Measurements from ENCODE around the gene TMEM82.

Gene TMEM82

DNA sequence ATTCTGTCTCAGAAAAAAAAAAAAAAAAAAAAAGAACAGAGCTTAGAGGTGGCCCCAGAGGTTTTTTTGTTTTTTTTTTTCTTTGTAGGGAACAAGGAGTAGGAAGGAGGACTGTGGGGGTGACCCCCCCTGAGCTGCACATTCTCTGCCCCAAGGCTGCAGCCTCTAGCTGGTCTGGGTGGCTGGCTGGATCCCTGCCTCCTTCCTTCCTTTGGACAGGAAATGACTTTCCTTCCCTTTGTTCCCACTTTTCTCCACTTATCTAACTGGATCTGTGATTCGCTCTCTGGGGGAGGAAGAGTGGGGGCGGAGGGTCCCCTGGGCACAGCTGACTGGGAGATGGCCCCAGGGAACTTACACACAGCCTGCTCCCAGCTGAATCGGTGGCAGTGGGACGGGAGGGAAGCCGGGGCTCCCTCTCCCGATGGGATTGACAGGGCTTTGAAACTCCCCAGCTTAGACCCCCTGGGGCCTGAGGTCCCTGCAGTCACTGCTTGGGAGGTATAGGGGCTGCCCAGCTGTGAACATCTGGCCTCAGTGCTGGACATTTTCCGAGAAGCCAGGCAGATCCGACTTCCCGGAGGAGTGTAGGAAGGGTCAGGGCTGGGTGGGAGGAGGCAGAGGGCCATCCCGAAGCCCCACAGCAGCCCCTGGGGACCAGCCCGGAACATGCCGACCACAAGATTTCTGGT, 18.4 kb downstream of the TMEM82 start:
- peaks cover 79% of the 10 kb centered on the region for H3K27me3 Mint-ChIP-seq

DNA sequence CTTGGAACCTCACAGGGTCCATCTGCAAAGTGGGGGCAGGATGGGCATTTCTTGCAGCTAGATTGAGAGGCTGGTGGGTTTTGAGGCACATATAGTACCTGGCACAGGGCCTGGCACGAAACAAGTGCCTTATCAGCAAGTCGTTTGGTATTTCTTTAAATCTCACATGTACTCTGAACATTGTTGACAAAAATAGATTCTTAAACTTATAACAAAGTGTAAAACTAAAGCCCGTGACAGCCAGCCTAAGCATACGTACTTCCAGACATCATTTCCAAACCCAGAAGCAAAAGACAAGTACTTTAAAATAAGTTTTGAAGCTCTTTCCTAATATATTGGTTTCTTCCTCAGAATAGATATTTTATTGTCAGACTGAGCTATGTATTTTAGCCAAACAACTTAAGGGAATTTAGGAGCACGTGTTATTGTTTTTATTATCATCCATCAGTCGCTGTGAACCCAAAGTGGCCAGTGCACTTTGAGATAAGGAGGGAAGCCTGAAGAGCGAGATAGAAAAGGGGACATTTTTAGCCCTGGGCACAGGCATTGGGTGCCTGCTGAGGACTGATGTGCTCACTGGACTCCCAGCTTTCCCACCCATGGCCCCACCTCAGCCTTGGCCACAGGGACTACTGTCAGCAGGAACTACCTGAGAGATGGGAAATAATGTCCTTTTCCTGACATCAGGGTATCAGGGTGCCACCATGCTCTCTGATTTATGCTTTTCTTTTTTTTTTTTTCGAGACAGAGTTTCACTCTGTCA, 19.2 kb downstream of the TMEM82 start:
- Mint-ChIP-seq H3K27me3 (peaks cover 76% of the 10 kb centered on the region), H3K27ac (no peak overlapping the region), H3K4me1 (peaks cover 11% of the 10 kb centered on the region), H3K4me3 (no peak overlapping the region), H3K36me3 (no peaks in the 10 kb centered on the region), H3K9me3 (no peaks in the 10 kb centered on the region)
- DNase-seq, result no peak
- CTCF ChIA-PET, result no interaction called here

More for the DNA sequence above, 18.4 kb downstream of the TMEM82 start:
- CTCF ChIA-PET, result interaction anchor here (1.4 kb wide), 1 partner anchor 13 kb away, joined by 3 read pairs; no protein-coding TSS in a partner anchor
- Mint-ChIP-seq H3K4me1 (peaks cover 17% of the 10 kb centered on the region), H3K36me3 (no peaks in the 10 kb centered on the region), H3K4me3 (no peak overlapping the region), H3K9me3 (no peaks in the 10 kb centered on the region), H3K27ac (no peak overlapping the region)
- no peak for DNase-seq

DNA sequence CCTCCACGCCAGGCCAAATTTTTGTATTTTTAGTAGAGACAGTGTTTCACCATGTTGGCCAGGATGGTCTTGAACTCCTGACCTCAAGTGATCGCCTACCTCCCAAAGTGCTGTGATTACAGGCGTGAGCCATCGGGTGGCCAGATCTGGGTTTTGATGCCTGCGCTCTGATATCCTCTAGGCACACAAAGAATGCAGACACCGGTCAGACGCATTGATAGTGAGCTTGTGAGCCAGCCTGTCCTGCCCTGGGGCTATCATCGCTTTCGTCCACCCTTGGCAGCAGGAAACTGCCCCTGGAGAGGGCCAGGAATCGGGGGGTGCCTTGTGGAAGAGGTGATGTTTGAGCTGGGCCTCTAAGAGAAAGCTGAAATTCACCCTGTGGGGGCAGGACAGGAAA, 20.2 kb downstream of the TMEM82 start:
- Mint-ChIP-seq H3K27ac (no peak overlapping the region), H3K4me1 (peaks cover 3% of the 10 kb centered on the region), H3K9me3 (no peaks in the 10 kb centered on the region), H3K4me3 (no peak overlapping the region), H3K27me3 (peaks cover 66% of the 10 kb centered on the region), H3K36me3 (no peaks in the 10 kb centered on the region)
- DNase-seq, result no peak
- CTCF ChIA-PET, result interaction anchor here (0.8 kb wide), 1 partner anchor 65 kb away, joined by 3 read pairs; no protein-coding TSS in a partner anchor

DNA sequence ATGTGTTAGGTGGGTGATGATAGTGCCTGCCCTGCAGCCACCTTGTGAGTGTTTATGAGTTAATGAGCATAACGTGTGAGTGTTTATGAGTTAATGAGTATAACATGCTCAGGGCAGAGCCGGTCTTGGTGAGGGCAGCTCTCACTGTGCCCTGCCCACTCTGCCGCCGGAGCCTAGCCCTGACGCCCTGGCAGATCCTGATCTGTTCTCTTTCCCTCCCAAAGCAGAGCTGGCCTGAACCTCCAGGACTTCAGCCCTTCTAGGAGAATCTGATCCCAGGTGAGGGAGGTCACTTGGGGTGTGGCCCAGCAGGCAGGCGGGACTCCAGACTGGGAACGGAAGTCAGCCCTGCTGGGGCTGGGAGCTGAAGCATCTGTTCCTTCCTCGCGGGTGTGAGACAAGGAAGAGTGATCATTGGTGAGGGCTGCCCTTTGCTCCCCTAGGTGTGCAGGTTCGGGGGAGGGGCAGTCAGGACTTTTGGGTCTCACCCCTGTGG, 22.0 kb downstream of the TMEM82 start:
- no peaks in the 10 kb centered on the region for H3K36me3 Mint-ChIP-seq
- no peak for DNase-seq
- H3K9me3 Mint-ChIP-seq, result no peaks in the 10 kb centered on the region
- peaks cover 53% of the 10 kb centered on the region for H3K27me3 Mint-ChIP-seq
- CTCF ChIA-PET, result interaction anchor here (0.5 kb wide), 1 partner anchor 519 kb away, joined by 5 read pairs; no protein-coding TSS in a partner anchor
- H3K27ac Mint-ChIP-seq, result peak overlapping the region; percentile 45
- H3K4me3 Mint-ChIP-seq, result no peak overlapping the region
- H3K4me1 Mint-ChIP-seq, result no peaks in the 10 kb centered on the region

DNA sequence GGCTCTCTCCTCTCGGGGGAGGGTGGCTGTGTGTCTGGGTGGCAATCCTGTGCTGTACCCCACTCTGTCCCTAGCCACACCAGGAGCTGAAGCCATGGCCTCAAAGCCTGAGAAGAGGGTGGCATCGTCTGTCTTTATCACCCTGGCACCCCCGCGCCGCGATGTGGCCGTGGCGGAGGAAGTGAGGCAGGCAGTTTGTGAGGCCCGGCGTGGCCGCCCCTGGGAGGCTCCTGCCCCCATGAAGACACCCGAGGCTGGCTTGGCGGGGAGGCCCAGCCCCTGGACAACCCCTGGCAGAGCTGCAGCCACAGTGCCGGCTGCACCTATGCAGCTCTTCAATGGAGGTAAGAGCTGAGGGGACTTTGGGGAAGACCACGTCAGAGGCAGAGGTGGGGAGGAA, 22.6 kb downstream of the TMEM82 start:
- Mint-ChIP-seq H3K27me3 (peaks cover 47% of the 10 kb centered on the region), H3K4me3 (no peak overlapping the region), H3K9me3 (no peaks in the 10 kb centered on the region), H3K27ac (no peak overlapping the region), H3K4me1 (no peaks in the 10 kb centered on the region), H3K36me3 (no peaks in the 10 kb centered on the region)
- CTCF ChIA-PET, result no interaction called here
- no peak for DNase-seq

DNA sequence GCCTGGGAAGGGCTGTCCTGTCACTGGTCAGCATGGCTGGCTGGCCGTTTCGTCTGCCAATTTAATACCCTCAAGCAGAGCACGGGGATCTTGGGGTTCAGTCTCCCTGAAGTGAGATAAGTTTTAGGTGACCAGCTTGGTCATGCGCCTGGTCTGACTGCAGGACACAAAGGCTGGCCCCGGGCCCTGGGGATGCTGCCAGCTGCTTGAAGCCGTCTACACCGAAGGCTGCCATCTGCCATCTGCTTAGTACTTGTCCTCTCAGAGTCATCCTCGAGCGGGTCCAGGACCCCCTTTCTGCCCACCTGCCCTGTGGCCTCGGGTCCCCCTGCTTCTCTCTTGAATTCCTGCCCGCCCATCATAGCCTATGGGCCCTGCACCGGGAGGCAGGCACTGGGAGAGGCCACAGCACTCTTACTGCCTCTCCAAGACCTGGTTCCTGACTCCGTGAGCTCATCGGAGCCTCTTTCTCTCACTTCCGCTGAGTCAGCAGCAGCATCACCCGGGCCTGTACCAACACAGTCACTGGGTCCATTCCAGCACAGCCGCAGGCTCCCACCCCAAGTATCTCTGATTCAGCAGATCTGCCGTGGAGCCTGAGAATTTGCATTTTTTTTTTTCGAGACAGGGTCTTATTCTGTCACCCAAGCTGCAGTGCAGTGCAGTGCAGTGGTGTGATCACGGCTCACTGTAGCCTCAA, 23.3 kb downstream of the TMEM82 start:
- no peak overlapping the region for H3K4me3 Mint-ChIP-seq
- CTCF ChIA-PET, result interaction anchor here (0.6 kb wide), 1 partner anchor 194 kb away, joined by 3 read pairs; no protein-coding TSS in a partner anchor
- H3K4me1 Mint-ChIP-seq, result no peaks in the 10 kb centered on the region

DNA sequence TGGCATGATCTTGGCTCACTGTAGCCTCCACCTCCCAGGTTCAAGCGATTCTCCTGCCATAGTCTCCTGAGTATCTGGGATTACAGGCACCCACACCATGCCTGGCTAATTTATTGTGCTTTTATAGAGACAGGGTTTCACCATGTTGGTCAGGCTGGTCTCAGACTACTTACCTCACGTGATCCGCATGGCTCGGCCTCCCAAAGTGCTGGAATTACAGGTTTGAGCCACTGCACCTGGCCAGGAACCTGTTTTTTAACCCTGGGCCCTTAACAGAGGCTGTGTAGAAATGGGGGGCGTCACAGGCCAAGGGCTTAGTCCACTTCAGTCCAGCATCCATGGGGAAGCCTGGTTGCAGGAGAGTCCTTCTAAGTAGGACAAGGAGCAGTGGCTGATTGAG, 25.6 kb downstream of the TMEM82 start:
- Mint-ChIP-seq H3K9me3 (no peaks in the 10 kb centered on the region), H3K27ac (no peak overlapping the region), H3K4me3 (no peak overlapping the region), H3K4me1 (no peaks in the 10 kb centered on the region), H3K27me3 (peaks cover 40% of the 10 kb centered on the region), H3K36me3 (no peaks in the 10 kb centered on the region)
- CTCF ChIA-PET, result no interaction called here
- DNase-seq, result no peak

More for the DNA sequence above, 23.3 kb downstream of the TMEM82 start:
- H3K36me3 Mint-ChIP-seq, result no peaks in the 10 kb centered on the region
- H3K27me3 Mint-ChIP-seq, result peaks cover 44% of the 10 kb centered on the region
- no peak overlapping the region for H3K27ac Mint-ChIP-seq
- H3K9me3 Mint-ChIP-seq, result no peaks in the 10 kb centered on the region
- DNase-seq, result no peak

- H3K4me3 Mint-ChIP-seq, result no peak overlapping the region
- H3K27ac Mint-ChIP-seq, result no peak overlapping the region
- H3K27me3 Mint-ChIP-seq, result peaks cover 40% of the 10 kb centered on the region
- H3K9me3 Mint-ChIP-seq, result no peaks in the 10 kb centered on the region
- no peak for DNase-seq
- H3K4me1 Mint-ChIP-seq, result no peaks in the 10 kb centered on the region
- CTCF ChIA-PET, result interaction anchor here (0.7 kb wide), 1 partner anchor 13 kb away, joined by 3 read pairs; no protein-coding TSS in a partner anchor
- no peaks in the 10 kb centered on the region for H3K36me3 Mint-ChIP-seq
Measured at GRCh38 chr1:15768388-15768787, 26.1 kb downstream of the TMEM82 start.

DNA sequence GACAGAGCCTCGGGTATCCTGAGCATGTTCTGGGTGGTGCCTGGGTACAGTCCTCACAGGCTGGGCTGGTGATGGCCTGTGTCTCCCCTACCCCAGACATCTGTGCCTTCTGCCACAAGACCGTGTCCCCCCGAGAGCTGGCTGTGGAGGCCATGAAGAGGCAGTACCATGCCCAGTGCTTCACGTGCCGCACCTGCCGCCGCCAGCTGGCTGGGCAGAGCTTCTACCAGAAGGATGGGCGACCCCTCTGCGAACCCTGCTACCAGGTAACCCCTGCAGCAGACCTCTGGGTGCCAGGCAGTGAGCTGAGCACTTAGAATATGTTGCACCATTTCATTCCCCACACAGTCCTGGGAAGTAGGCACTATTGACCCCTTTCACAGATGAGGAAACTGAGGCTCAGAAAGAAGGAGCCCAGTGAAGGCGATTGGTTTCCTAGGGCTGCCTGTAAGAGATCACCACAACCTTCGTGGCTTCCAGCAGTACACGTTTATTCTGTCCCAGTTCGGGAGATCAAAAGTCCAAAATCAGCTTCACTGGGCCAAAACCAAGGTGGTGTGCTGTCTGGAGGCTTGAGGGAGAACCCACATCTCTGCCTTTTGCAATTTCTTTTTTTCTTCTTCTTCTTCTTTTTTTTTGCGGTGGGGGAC, 28.1 kb downstream of the TMEM82 start:
- no peak for DNase-seq
- H3K9me3 Mint-ChIP-seq, result no peaks in the 10 kb centered on the region
- H3K4me1 Mint-ChIP-seq, result no peaks in the 10 kb centered on the region
- no peak overlapping the region for H3K4me3 Mint-ChIP-seq
- H3K27ac Mint-ChIP-seq, result no peak overlapping the region
- no peaks in the 10 kb centered on the region for H3K36me3 Mint-ChIP-seq
- H3K27me3 Mint-ChIP-seq, result peaks cover 27% of the 10 kb centered on the region
- CTCF ChIA-PET, result interaction anchor here (1.8 kb wide), 1 partner anchor 21 kb away, joined by 7 read pairs; no protein-coding TSS in a partner anchor

- H3K36me3 Mint-ChIP-seq, result no peaks in the 10 kb centered on the region
- no peak overlapping the region for H3K27ac Mint-ChIP-seq
- DNase-seq, result no peak
- H3K27me3 Mint-ChIP-seq, result peaks cover 23% of the 10 kb centered on the region
- CTCF ChIA-PET, result interaction anchor here (1.8 kb wide), 1 partner anchor 20 kb away, joined by 7 read pairs; no protein-coding TSS in a partner anchor
- H3K4me1 Mint-ChIP-seq, result no peaks in the 10 kb centered on the region
- no peak overlapping the region for H3K4me3 Mint-ChIP-seq
- H3K9me3 Mint-ChIP-seq, result no peaks in the 10 kb centered on the region
Measured at GRCh38 chr1:15771836-15772515, 29.7 kb downstream of the TMEM82 start.

DNA sequence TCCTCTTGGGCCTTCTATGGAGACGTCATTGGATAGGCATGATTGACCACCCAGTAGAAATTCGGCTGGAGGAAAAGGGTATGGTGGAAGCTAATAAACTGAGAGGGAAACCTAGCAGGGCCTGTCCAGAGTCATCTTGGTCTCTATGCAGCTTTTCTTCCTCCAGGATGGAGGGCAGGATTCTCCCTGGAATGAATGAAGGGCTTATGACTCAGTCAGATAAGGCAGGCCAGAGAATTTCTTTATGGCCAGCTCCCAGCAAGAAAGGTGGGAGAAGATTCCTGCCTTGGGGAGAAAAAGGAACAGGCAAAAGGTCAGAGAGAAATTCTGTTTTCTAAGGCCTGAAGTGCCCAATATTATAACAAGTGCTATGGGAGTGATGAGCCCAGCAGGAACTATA, 33.4 kb downstream of the TMEM82 start:
- CTCF ChIA-PET, result interaction anchor here (1.1 kb wide), 1 partner anchor 16 kb away, joined by 3 read pairs; no protein-coding TSS in a partner anchor

GRCh38 chr1:15777909-15778707, 35.8 kb downstream of the TMEM82 start:
- no peaks in the 10 kb centered on the region for H3K4me1 Mint-ChIP-seq
- no peaks in the 10 kb centered on the region for H3K9me3 Mint-ChIP-seq
- CTCF ChIA-PET, result interaction anchor here (1.1 kb wide), 1 partner anchor 13 kb away, joined by 5 read pairs; no protein-coding TSS in a partner anchor
- DNase-seq, result no peak
- H3K27ac Mint-ChIP-seq, result no peak overlapping the region
- H3K36me3 Mint-ChIP-seq, result no peaks in the 10 kb centered on the region
- H3K4me3 Mint-ChIP-seq, result no peak overlapping the region
- H3K27me3 Mint-ChIP-seq, result peaks cover 30% of the 10 kb centered on the region

More for the DNA sequence above, 33.4 kb downstream of the TMEM82 start:
- Mint-ChIP-seq H3K4me1 (no peaks in the 10 kb centered on the region), H3K36me3 (no peaks in the 10 kb centered on the region), H3K27me3 (peaks cover 37% of the 10 kb centered on the region), H3K9me3 (no peaks in the 10 kb centered on the region), H3K27ac (no peak overlapping the region), H3K4me3 (no peak overlapping the region)
- no peak for DNase-seq

- Mint-ChIP-seq H3K4me3 (no peak overlapping the region), H3K27ac (no peak overlapping the region), H3K9me3 (no peaks in the 10 kb centered on the region), H3K4me1 (no peaks in the 10 kb centered on the region), H3K36me3 (no peaks in the 10 kb centered on the region), H3K27me3 (peaks cover 12% of the 10 kb centered on the region)
- DNase-seq, result no peak
- CTCF ChIA-PET, result no interaction called here
Measured at GRCh38 chr1:15785683-15786082, 43.4 kb downstream of the TMEM82 start.

Data from activated naive CD4-positive, alpha-beta T cell treated with anti-CD3 and anti-CD28 coated beads, Interleukin-2, amount 10 ng/mL, durations not matched to agents 7 days and 5 days (primary cell).